Transverse colon (tissue), 4 donors: ENCODE measurements around the gene MEGF11.

Experiments used
- POLR2A ChIP-seq: fragments of 450-650 bp; IDR thresholded peaks from one replicate; pipeline ENCODE4 v1.6.1; 2016; ENCODE audit warnings: antibody characterized with exemption, mild to moderate bottlenecking, moderate library complexity
- POLR2AphosphoS5 ChIP-seq, 3 donors: sonication (generic); formaldehyde crosslinking; IDR thresholded peaks; one replicate each; pipeline ENCODE4 v1.6.1; 2016; ENCODE audit warnings: antibody characterized with exemption in 3 of 3
- TF ChIP-seq, protein P1 (sequence below), 5 experiments: fragments of 200-600 bp in 3 of 5; fragments of 450-650 bp in 2 of 5; sonication (generic) in 3 of 5; IDR thresholded peaks; 1 replicate in 2 of 5; 2 replicates in 3 of 5; pipeline ENCODE4 v1.5.1; 2016 to 2017; ENCODE audit warnings: antibody characterized with exemption in 5 of 5, inconsistent platforms in 3 of 5, mild to moderate bottlenecking in 2 of 5, moderate library complexity in 1 of 5

GRCh38 chr15:65919353-65919752 lies 334.2 kb downstream of the MEGF11 start:
- TF ChIP-seq POLR2AphosphoS5 (IDR thresholded peaks at IDR 0.05) (no peak), POLR2A (no peak)
- TF ChIP-seq, protein P1, sequence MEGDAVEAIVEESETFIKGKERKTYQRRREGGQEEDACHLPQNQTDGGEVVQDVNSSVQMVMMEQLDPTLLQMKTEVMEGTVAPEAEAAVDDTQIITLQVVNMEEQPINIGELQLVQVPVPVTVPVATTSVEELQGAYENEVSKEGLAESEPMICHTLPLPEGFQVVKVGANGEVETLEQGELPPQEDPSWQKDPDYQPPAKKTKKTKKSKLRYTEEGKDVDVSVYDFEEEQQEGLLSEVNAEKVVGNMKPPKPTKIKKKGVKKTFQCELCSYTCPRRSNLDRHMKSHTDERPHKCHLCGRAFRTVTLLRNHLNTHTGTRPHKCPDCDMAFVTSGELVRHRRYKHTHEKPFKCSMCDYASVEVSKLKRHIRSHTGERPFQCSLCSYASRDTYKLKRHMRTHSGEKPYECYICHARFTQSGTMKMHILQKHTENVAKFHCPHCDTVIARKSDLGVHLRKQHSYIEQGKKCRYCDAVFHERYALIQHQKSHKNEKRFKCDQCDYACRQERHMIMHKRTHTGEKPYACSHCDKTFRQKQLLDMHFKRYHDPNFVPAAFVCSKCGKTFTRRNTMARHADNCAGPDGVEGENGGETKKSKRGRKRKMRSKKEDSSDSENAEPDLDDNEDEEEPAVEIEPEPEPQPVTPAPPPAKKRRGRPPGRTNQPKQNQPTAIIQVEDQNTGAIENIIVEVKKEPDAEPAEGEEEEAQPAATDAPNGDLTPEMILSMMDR (IDR thresholded peaks at IDR 0.05): no peak
